Stimulated activated CD4-positive, alpha-beta T cell treated with anti-CD3 and anti-CD28 coated beads, Interleukin-2, amount 100 ng/mL, for 24 hours (primary cell): ENCODE data around the gene TAMALIN.

Experiments used
- DNase-seq, 2 donors: peaks; one replicate each; pipeline ENCODE4 v3.0.0-alpha.2; 2020

TAMALIN gene

DNA sequence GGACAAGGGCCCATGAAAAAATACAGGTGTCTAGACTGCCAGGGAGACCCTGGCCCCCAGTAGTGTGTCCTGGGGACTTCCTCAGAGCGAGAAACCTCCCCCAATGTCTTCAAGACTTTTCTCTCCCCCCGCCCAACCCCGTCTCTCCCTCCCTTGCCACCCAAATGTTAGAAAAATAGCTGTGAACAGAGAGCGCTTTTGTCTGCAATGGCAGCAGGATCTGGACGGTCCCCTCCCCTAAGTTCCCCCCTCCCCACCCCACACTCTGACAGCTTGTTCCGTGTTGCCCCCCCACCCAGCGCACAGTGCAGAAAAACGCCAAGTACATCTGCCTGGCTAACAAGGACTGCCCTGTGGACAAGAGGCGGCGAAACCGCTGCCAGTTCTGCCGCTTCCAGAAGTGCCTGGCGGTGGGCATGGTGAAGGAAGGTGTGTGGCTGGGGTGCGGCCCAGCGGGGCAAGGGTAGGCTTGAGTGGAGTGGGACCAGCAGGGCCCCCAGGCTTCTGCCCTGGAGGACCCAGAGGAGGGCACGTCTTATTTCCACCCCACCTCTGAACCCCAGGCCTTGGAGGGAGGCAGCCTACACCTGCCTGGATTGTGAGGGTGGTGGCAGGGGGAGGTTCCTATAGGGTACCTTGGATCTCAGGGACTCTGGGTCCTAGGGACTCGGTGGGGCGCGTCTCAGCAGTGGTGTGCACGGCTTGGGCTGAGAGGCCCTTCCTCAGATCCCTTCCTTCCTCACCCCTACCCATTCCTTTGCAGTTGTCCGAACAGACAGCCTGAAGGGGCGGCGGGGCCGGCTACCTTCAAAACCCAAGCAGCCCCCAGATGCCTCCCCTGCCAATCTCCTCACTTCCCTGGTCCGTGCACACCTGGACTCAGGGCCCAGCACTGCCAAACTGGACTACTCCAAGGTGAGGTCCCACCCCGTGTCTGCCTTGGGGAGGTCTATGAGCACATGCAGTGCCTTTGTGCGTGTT, 49.3 kb downstream of the TAMALIN start:
- DNase-seq, result no peak

DNA sequence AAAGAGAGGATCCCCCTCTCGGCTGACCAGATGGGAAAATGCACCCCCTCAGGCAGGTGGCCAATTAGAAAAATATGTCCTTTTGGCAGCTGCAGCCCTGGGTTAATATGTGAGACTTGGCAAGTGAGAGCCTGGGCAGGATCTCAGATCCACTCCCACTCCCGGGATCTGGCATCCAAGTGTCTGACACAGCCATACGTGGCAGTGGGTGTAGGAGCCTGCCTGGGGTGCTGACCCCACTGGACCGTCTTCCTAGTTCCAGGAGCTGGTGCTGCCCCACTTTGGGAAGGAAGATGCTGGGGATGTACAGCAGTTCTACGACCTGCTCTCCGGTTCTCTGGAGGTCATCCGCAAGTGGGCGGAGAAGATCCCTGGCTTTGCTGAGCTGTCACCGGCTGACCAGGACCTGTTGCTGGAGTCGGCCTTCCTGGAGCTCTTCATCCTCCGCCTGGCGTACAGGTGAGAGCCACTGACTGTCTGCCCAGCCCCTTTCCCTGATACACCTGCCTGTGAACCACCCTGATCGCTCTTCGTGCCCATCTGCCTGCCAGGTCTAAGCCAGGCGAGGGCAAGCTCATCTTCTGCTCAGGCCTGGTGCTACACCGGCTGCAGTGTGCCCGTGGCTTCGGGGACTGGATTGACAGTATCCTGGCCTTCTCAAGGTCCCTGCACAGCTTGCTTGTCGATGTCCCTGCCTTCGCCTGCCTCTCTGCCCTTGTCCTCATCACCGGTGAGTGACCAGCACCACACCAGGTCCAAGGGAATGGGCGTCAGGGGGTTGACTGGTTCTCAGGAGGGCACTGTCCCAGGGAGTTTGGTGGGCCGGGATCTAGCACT, 50.3 kb downstream of the TAMALIN start:
- no peak for DNase-seq

DNA sequence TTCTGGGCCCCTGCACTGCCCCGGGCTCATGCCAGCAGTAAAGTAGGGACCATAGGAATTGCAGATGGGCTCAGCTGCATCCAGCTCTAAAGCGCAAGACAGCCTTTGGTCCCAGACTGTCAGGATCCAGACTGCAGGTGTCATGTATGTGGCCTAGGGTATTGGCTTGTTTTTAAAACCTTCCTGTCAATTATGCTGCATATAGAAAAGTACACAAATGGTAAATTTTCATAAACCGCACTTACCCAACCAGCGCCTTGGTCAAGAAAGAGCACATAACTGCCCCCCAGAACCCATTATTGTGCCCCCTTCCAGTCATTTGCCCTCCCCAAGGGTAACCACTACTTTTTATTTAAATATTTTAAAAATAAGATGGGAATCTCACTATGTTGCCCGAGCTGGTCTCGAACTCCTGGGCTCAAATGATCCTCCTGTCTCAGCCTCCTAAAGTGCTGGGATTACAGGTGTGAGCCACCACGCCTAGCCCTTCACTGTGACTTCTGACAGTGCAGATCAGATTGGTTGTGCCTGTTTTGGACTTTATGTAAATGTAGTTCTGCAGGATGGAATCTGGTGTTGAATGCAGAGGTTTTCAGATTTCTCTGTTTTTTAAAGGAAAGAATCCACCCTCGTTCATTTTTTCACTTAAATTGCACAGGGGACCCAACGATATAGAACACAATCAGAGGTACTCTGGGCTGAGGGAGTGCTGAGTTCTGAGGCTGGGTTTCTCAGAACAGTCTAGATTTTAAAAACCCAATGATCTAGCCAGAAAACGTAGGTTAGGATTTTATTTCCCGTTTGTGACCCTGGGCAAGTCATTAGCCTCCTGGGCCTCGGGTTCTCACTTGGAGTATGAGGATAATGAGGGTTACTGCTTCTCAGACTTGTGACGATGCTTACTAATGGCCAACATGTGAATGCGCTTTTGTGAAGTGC, 51.2 kb downstream of the TAMALIN start:
- no peak for DNase-seq

DNA sequence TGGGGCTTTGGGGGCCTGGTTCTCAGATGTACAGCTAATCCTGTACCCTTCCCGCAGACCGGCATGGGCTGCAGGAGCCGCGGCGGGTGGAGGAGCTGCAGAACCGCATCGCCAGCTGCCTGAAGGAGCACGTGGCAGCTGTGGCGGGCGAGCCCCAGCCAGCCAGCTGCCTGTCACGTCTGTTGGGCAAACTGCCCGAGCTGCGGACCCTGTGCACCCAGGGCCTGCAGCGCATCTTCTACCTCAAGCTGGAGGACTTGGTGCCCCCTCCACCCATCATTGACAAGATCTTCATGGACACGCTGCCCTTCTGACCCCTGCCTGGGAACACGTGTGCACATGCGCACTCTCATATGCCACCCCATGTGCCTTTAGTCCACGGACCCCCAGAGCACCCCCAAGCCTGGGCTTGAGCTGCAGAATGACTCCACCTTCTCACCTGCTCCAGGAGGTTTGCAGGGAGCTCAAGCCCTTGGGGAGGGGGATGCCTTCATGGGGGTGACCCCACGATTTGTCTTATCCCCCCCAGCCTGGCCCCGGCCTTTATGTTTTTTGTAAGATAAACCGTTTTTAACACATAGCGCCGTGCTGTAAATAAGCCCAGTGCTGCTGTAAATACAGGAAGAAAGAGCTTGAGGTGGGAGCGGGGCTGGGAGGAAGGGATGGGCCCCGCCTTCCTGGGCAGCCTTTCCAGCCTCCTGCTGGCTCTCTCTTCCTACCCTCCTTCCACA, 52.0 kb downstream of the TAMALIN start:
- no peak for DNase-seq

DNA sequence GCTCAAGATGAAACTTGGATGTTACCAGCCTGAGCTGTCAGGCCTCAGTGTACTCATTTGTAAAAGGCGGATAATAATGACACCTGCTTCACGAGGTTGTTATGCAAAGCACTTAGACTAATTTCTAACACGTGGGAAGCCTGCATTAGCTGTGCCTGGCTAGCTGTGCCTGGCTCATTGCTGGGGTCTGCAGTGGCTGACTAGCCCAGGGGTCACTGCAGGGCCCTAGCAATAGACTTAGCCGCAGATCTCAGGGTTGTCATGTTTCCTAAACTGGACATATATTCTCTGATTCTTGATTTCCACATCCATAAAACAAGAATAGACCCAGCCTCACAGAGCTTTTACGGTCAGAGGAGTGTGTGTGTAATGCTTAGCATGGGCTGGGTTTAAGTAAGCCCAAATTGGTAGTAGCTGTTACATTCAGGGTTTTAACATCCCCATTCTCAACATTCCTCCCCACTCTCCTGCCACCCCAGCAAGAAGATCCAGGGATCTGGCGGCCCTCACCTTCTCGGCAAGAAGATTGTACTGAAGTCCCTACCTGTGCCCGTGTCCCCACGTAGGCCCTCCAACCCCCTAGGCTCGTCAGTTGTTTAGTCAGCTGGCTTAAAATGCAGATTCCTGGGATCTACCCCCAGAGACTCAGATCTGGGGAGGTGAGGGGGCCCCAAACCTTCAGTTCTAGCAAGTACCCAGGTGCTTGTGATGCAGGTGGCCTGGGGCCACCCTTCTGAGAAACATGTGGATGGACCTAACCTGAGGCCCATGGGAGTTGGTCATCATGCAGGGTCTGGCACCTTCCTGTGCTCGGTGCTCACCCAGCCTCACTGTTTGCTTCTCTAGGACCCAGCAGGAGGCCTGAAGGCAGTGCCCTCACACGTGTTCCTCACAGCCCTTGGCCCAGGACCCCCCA, 53.1 kb downstream of the TAMALIN start:
- no peak for DNase-seq

DNA sequence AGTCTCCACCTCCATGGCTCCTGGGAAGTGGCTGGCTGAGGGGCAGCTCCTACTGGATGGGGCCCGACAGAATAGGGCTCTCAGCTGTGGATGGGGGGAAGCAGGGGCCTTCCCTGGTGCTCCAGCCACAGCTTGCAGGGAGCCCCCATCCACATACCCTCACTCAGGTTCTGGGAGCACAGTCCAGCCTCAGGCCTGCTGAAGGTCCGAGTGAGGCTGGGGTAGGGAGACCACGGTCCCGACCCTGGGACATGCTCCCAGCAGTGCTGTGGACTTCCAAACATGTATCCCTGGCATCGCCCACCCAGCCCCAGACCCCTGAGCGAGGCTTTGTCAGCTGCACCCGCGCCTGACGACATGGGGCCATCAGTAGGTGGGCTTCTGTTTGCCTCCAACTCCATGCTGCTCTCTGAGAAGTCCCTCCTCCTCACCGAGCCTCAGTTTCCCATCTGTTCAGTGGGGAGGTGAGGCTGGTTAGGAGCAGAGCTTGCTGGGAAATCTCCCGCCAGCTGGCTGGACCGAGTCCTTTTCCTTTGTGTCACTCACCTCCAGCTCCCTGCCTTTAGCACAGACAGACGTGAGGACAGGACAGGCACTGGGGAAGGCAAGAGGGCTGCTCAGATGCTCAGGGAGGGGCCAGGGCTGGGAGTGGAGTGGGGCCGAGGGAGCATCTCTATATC, 53.9 kb downstream of the TAMALIN start:
- no peak for DNase-seq

DNA sequence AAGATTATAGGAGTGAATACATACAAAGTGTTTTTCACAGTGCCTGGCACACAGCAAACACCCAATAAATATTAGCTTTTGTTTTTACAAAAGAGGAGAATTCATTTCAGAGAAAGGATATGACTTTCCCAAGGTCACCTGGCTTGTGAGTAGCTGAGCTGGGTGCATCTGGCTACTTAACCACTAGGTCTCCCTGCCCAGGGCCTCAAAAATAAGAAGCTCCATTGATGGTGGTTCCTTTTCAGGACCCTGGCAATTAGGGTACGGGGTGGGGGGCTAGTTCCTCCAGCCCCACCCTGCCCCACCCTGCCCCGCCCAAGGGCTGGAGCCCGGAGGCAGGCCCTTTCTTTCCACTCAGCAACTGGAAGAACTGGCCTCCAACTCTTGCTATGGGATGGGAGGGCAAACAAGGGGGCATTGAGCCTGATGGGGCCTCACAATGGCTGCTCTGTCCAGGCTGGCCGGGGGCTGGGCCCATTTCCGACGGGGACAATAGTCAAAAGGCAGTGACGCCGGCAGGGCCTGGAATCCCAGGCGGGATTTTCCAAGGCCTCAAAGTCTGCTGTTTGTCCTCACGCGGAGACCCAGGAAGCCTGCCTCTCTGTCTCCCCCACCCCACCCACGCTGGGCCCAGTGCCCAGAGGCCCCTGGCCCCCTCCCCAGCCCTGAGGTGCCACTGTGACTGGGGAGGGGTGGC, 54.9 kb downstream of the TAMALIN start:
- no peak for DNase-seq

DNA sequence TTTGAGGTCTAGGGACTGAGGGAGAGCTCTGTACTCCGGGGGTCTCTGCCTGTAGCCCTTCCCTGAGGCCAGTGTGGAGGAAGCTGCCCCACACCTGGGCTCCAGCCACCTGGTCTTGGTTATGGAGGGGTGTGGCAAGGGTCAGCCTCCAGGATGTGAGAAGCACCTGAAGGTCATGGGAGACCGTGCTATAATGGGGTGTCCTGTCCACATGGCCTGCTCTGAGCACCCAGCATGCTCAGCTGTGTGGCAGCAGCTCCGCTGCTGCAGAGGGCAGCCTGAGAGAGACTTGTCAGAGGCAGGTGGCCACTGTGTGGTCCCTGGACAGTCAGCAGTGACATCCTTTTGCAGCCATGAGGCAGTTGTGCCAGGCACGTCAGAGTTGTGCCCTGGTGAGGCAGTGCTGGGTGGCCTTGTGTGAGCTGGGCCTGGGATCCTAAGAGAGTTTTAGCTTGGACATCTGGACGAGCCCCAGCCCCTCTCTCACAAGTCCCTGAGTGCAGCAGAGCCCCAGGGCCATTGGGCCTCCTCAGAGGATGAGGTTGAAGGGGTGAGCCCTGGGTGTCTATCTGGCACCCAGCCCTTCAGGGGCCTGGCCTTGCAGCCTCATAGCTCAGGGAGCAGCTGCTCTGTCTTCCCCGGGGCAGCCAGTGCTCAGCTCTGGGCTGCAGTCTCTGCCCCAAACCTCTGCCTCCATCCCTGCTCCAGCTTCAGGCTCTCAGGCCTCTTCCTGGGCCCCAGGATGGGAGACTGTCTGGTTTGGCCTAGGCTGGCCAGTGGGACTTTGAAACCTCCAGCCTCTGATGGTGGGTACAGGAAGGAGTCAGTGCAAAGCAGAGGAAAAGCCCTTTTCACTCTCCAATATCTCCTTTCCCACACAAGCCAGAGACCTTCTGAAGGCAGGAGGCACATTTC, 55.7 kb downstream of the TAMALIN start:
- no peak for DNase-seq

DNA sequence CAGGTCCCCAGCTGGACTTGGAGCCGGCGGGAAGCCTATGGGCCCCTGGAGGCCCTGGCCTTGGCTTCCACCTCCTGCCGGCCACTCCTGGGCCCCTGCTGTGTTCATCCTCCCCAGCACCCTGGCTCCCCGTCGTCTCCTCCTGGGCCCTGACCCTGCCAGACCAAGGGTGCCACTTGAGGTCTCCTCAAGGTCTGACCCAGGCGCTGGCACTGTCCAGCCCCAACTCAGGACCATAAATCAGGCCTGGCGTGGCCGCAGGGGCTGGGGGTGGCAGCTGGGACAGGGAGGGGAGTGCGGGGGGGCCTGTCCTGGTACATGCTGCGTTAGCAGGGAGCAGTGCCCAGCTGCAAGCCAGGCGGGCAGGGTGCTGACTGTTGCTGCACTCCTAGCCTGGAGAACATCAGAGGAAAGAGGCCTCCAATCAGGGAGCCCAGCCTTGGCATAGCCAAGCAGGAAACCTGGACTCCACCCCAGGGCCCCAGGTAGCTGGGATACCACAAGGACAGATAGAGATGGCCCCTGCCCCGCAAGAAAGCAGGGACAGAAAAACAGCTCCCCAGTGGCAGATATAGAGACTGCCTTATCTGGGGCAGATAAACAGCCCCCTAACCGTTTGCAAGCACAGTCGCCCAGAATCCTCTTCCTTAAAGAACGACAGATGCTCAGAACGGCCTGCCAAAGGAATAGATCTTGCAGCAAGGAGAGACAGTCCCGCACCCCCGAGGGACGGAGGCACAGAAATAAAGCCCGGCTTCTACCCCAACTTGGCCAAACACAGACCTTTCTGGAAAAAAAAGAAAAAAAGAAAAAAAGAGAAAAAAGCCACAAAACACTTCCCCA, 56.6 kb downstream of the TAMALIN start:
- DNase-seq, result no peak

DNA sequence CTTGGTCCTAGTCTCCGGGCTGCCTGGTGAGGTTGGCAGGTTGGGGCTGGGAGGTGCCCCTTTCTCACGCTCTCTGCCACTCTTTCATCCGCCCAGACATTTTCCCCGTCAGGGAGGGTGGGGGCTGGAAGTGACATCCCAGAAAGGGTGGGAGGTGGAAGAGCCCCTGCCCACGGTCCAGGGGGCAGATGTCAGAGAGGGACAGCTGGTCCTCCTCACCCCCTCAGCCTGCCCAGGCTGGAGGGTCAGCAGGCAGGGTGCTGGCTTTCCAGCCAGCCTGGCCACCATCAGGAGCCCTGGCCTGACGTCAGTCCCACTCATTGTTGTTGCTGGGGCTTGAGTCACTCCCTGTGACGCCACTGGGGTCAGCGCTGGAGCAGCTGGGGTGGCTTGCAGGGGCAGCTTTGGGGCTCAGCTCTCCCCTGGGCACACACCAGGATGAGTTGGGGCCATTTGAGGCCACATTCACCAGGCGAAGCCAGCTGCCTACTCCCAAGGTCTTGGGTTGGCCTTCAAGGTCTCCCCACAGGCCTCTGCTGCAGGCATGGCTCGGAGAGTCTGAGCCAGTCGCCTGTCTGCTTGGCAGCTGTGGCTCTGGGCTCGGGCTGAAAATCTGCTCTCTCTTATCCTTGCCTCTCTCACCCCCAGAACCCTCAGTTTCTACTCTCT, 57.4 kb downstream of the TAMALIN start:
- no peak for DNase-seq
